ENCODE results near the gene SLC2A1.

The SLC2A1 gene

GRCh38 chr1:42979896-42980800 is 21.5 kb upstream of the SLC2A1 start:
- peak; percentile 40 for DNase-seq

- no peak for DNase-seq
Observed at GRCh38 chr1:42979036-42979430, 20.4 kb upstream of the SLC2A1 start.

- DNase-seq = no peak
Observed at GRCh38 chr1:42978317-42979035, 19.8 kb upstream of the SLC2A1 start.

- DNase-seq = no peak
Observed at GRCh38 chr1:42977653-42978052, 19.0 kb upstream of the SLC2A1 start.

GRCh38 chr1:42975561-42976225 is 17.0 kb upstream of the SLC2A1 start:
- no peak for DNase-seq

- no peak for DNase-seq
Observed at GRCh38 chr1:42974767-42975437, 16.2 kb upstream of the SLC2A1 start.

GRCh38 chr1:42973799-42974198 is 15.1 kb upstream of the SLC2A1 start:
- no peak for DNase-seq

GRCh38 chr1:42973286-42973685 is 14.6 kb upstream of the SLC2A1 start:
- DNase-seq = no peak

- DNase-seq = no peak
Observed at GRCh38 chr1:42971841-42972291, 13.2 kb upstream of the SLC2A1 start.

- no peak for DNase-seq
Observed at GRCh38 chr1:42970143-42970542, 11.5 kb upstream of the SLC2A1 start.

GRCh38 chr1:42968654-42969053 is 10.0 kb upstream of the SLC2A1 start:
- no peak for DNase-seq

- DNase-seq = peak; percentile 80
Observed at GRCh38 chr1:42966688-42967612, 8.3 kb upstream of the SLC2A1 start.

GRCh38 chr1:42965378-42965777 is 6.7 kb upstream of the SLC2A1 start:
- DNase-seq = no peak

- DNase-seq = no peak
Observed at GRCh38 chr1:42964044-42964812, 5.6 kb upstream of the SLC2A1 start.

GRCh38 chr1:42963378-42964043 is 4.8 kb upstream of the SLC2A1 start:
- peak; percentile 62 for DNase-seq

GRCh38 chr1:42962641-42963377 is 4.1 kb upstream of the SLC2A1 start:
- DNase-seq = peak; percentile 76

- no peak for DNase-seq
Observed at GRCh38 chr1:42961312-42962091, 2.8 kb upstream of the SLC2A1 start.

- no peak for DNase-seq
Observed at GRCh38 chr1:42960566-42961311, 2.1 kb upstream of the SLC2A1 start.

All from NCI-H146 (cell line).